ENCODE measurements around the gene RAB27B. TPM values are rescaled to one million over a fixed set of nuclear protein-coding genes. Genes with fewer than 3 reads are reported as not detected.

RAB27B gene
- total RNA-seq, 1 donor from 2014 or later, result 0.64 TPM

DNA sequence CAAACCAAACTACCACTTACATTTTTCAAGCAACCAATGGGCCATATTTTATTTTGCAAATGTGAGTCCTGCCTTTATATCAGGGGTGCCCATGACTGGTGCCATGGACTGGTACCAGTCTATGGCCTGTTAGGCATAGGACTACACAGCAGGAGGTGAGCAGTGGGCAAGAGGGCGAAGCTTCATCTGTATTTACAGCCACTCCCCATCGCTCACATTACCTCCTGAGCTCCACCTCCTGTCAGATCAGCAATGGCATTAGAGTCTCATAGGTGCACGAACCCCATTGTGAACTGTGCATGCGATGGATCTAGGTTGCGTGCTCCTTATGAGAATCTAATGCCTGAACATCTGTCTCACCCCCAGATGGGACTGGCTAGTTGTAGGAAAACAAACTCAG, 77.4 kb downstream of the RAB27B start:
- no peak overlapping the region for H3K4me3 Mint-ChIP-seq
- no peaks in the 10 kb centered on the region for H3K4me1 Mint-ChIP-seq
- no peaks in the 10 kb centered on the region for H3K9me3 Mint-ChIP-seq
- peaks cover 4% of the 10 kb centered on the region for H3K27me3 Mint-ChIP-seq
- no peak for ATAC-seq (ENCODE audit: low read depth)
- H3K36me3 Mint-ChIP-seq (ENCODE audit: low read depth), result no peaks in the 10 kb centered on the region
- ChIA-PET CTCF (no interaction called here), POLR2A (no interaction called here)
- no peak for DNase-seq
- intact Hi-C loops (cut with micrococcal nuclease), result no loop called here
- no peak overlapping the region for H3K27ac Mint-ChIP-seq
- TF ChIP-seq, protein P1, sequence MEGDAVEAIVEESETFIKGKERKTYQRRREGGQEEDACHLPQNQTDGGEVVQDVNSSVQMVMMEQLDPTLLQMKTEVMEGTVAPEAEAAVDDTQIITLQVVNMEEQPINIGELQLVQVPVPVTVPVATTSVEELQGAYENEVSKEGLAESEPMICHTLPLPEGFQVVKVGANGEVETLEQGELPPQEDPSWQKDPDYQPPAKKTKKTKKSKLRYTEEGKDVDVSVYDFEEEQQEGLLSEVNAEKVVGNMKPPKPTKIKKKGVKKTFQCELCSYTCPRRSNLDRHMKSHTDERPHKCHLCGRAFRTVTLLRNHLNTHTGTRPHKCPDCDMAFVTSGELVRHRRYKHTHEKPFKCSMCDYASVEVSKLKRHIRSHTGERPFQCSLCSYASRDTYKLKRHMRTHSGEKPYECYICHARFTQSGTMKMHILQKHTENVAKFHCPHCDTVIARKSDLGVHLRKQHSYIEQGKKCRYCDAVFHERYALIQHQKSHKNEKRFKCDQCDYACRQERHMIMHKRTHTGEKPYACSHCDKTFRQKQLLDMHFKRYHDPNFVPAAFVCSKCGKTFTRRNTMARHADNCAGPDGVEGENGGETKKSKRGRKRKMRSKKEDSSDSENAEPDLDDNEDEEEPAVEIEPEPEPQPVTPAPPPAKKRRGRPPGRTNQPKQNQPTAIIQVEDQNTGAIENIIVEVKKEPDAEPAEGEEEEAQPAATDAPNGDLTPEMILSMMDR (IDR thresholded peaks at IDR 0.05), result no peak

DNA sequence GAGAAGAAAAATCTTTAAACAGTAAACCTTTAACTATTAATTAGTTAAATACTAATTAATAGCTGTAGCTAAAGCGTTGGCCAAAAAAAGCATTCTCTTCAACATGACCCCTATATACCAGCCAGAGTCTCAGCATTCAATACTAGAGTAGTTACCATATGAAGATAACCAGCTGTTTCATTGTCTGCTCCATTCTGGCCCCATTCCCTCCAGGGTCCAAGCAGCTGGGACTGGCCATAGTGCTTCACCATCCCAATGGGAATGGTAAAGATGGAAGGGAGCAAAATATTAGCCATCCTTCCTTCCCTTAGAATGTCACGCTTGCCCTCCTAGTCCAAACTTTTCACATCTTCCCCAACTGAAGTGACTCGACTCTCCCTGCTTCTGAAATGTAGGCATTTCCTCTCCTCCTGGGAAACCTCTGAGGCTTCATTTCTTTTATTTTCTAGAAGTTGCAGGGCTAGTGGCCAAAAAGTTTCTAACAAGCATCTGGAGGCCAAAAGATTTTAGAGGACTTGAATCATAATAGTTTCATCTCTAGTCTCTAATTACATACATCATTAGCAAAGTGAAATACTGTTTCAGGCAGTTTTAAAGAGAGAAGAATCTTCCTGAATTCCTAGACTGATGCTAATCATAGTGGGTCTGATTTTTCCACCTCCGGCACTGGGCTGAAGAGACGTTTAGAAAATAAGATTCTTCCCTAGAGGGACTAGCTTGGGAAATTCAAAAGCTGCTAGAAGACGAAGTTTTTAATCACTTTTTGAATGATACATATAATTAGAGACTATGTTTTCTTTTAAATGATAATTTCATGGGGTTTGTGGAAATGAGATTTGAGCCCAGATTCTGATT, 78.3 kb downstream of the RAB27B start:
- intact Hi-C loops (cut with micrococcal nuclease), result no loop called here
- no peaks in the 10 kb centered on the region for H3K9me3 Mint-ChIP-seq
- DNase-seq (no peak), ATAC-seq (ENCODE audit: low read depth) (no peak)
- no peak overlapping the region for H3K27ac Mint-ChIP-seq
- no peaks in the 10 kb centered on the region for H3K36me3 Mint-ChIP-seq (ENCODE audit: low read depth)
- ChIA-PET POLR2A (no interaction called here), CTCF (no interaction called here)
- peaks cover 4% of the 10 kb centered on the region for H3K27me3 Mint-ChIP-seq
- no peak overlapping the region for H3K4me3 Mint-ChIP-seq
- TF ChIP-seq, protein P1 (IDR thresholded peaks at IDR 0.05), result no peak
- H3K4me1 Mint-ChIP-seq, result no peaks in the 10 kb centered on the region

DNA sequence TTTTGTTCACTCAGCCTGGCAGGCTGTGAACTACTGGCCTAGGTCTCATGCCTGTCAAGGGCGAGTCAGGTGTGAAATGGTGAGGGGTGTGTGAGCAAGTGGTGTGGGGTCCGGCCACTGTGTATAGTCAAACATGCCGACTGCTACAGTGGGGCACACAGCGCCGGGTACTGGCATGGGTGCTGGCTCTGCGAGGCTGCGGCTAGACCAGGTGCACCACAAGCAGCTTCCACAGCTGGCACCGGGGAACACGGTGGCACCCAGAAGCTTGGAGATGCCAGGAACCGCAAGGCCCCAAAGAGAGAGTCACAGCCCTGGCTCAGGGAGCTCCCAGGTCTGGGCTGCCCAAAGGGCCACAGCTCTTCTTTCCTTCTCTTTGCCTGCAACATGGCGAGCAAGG, 81.3 kb downstream of the RAB27B start:
- CTCF ChIA-PET, result interaction anchor here (0.7 kb wide), 1 partner anchor 18 kb away, joined by 3 read pairs; no protein-coding TSS in a partner anchor
- no peaks in the 10 kb centered on the region for H3K4me1 Mint-ChIP-seq
- ATAC-seq (ENCODE audit: low read depth) (no peak), DNase-seq (no peak)
- no peaks in the 10 kb centered on the region for H3K36me3 Mint-ChIP-seq (ENCODE audit: low read depth)
- POLR2A ChIA-PET, result no interaction called here
- H3K9me3 Mint-ChIP-seq, result no peaks in the 10 kb centered on the region
- no peak overlapping the region for H3K4me3 Mint-ChIP-seq
- TF ChIP-seq, protein P1 (IDR thresholded peaks at IDR 0.05), result no peak
- intact Hi-C loops (cut with micrococcal nuclease), result no loop called here
- H3K27me3 Mint-ChIP-seq, result peaks cover 4% of the 10 kb centered on the region
- H3K27ac Mint-ChIP-seq, result no peak overlapping the region

DNA sequence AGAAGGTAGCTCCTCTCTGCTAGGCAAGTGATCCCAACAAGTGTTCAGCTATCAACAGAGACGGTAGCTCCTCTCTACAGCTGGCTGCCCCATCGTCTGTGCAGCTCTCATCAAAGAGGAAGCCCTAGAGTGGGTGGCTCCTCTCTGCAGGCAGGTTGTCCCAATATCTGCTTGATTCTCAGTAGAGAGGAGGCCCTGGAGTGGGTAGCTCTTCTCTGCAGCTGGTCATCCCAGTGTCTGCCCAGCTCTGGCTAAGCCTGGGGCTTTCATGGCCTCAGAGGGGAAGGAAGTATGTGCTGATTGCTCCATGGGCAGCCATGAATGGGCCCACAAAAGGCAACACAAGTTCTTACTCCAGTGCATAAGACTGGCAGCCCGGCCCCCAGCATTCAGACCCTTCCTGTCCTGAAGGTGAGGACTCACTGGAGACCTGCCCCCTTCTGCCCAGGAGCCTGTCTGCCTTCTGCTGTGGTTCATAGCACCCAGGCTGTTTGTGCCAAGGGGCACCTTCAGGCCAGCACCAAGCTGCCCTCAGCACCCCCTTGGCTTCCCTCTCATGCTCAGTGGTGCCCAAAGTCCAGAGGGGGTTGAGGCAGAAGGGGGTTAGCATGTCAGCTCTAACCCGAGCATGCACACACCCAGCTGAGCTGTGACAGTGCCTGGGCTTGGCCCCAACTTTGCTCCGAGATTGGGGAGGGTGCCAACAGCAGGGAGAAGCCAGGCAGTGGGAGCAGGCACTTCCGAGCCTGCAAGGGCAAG, 82.1 kb downstream of the RAB27B start:
- Mint-ChIP-seq H3K9me3 (no peaks in the 10 kb centered on the region), H3K27me3 (peaks cover 4% of the 10 kb centered on the region), H3K4me1 (no peaks in the 10 kb centered on the region), H3K36me3 (ENCODE audit: low read depth) (no peaks in the 10 kb centered on the region), H3K4me3 (no peak overlapping the region), H3K27ac (no peak overlapping the region)
- intact Hi-C loops (cut with micrococcal nuclease), result no loop called here
- CTCF ChIA-PET, result interaction anchor here (0.7 kb wide), 1 partner anchor 17 kb away, joined by 3 read pairs; no protein-coding TSS in a partner anchor
- POLR2A ChIA-PET, result no interaction called here
- DNase-seq (no peak), ATAC-seq (ENCODE audit: low read depth) (no peak)
- TF ChIP-seq, protein P1 (IDR thresholded peaks at IDR 0.05), result no peak

DNA sequence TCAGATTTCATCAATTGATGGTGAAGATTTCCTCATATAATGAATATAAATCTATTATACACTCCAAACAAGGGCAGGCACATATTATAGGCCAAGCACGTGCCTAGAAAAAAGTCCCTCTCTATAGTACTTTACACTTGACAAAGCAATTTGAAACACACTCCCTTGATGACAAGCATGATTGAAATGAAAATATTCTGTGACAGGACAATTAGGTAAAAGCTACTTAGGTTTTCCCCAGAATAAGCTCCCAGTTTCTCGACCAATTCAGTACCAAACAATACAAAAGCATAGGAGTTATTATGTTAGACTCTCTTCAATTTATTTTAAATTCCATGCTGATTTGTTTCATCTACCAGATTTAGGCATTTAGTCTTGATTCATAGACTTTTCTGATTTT, 83.3 kb downstream of the RAB27B start:
- Mint-ChIP-seq H3K4me3 (no peak overlapping the region), H3K27ac (no peak overlapping the region), H3K36me3 (ENCODE audit: low read depth) (no peaks in the 10 kb centered on the region), H3K27me3 (peaks cover 3% of the 10 kb centered on the region), H3K9me3 (no peaks in the 10 kb centered on the region), H3K4me1 (no peaks in the 10 kb centered on the region)
- CTCF ChIA-PET, result no interaction called here
- POLR2A ChIA-PET, result no interaction called here
- ATAC-seq (ENCODE audit: low read depth), result no peak
- TF ChIP-seq, protein P1 (IDR thresholded peaks at IDR 0.05), result no peak
- no peak for DNase-seq
- intact Hi-C loops (cut with micrococcal nuclease), result no loop called here
